K562 (cell line): ENCODE results near the gene GGTLC2. TPM values are rescaled to one million over a fixed set of nuclear protein-coding genes. Genes with fewer than 3 reads are reported as not detected.
A peak's percentile ranks its signal among the peaks of the same experiment; 100 is the strongest.

ENCODE experiments used
- ATF3 ChIP-seq, 2 experiments: fragments of 450-650 bp in 1 of 2; sonication (generic) in 1 of 2; formaldehyde crosslinking in 1 of 2; IDR thresholded peaks in 1 of 2; conservative IDR thresholded peaks in 1 of 2; 2 replicates each; pipeline versions ENCODE4 v1.6.1 to v1.8.1; 2016 to 2023; ENCODE audit warnings: mild to moderate bottlenecking in 2 of 2, moderate library complexity in 2 of 2, inconsistent platforms in 1 of 2, missing genetic modification reagents in 1 of 2
- CBX3 ChIP-seq, 2 experiments: IDR thresholded peaks; 1 replicate in 1 of 2; 2 replicates in 1 of 2; pipeline ENCODE4 v1.6.1; 2012; ENCODE audit warnings: inconsistent platforms in 2 of 2, low read length in 2 of 2, borderline replicate concordance in 1 of 2, control low read depth in 1 of 2
- DLX4 ChIP-seq: fragments of 250-450 bp; sonication (Bioruptor Pico); IDR thresholded peaks from 2 replicates; pipeline ENCODE4 v1.6.1; 2021; ENCODE audit warnings: mild to moderate bottlenecking
- E2F1 ChIP-seq: sonication (generic); formaldehyde crosslinking; IDR thresholded peaks from 2 replicates; pipeline ENCODE4 v1.8.1; 2023; ENCODE audit warnings: mild to moderate bottlenecking, missing genetic modification reagents, moderate library complexity
- HMGN3 ChIP-seq: IDR thresholded peaks from 2 replicates; pipeline ENCODE4 v1.6.1; 2011; ENCODE audit warnings: borderline replicate concordance, low read depth, mild to moderate bottlenecking, mixed read lengths, low read length; ENCODE audit not compliant: insufficient read length; ENCODE audit errors: extremely low read depth
- MTF1 ChIP-seq: fragments of 250-450 bp; sonication (Bioruptor Pico); IDR thresholded peaks from 2 replicates; pipeline ENCODE4 v1.9.0; 2021; ENCODE audit warnings: moderate library complexity, mild to moderate bottlenecking, inconsistent platforms, borderline replicate concordance
- PRMT5 ChIP-seq: sonication (generic); formaldehyde crosslinking; IDR thresholded peaks from 2 replicates; pipeline ENCODE4 v1.5.0; 2020; ENCODE audit warnings: missing genetic modification reagents
- RBM25 ChIP-seq: fragments of 200-400 bp; formaldehyde crosslinking; IDR thresholded peaks from 2 replicates; pipeline ENCODE4 v1.6.1; 2018; ENCODE audit warnings: low read length, low read depth, moderate library complexity; ENCODE audit not compliant: severe bottlenecking
- TCF7 ChIP-seq: sonication (generic); IDR thresholded peaks from 2 replicates; pipeline ENCODE4 v1.6.1; 2016; ENCODE audit warnings: antibody characterized with exemption, borderline replicate concordance
- TEAD4 ChIP-seq, 2 experiments: sonication (generic) in 1 of 2; formaldehyde crosslinking in 1 of 2; IDR thresholded peaks; 2 replicates each; pipeline versions ENCODE4 v1.6.1 to v1.8.0; 2012 to 2022; ENCODE audit warnings: borderline replicate concordance in 1 of 2, inconsistent platforms in 1 of 2, low read length in 1 of 2, mild to moderate bottlenecking in 1 of 2, missing genetic modification reagents in 1 of 2
- THRA ChIP-seq: fragments of 450-650 bp; IDR thresholded peaks from 2 replicates; pipeline ENCODE4 v1.6.1; 2017; ENCODE audit warnings: mild to moderate bottlenecking, moderate library complexity
- ZBED1 ChIP-seq: IDR thresholded peaks from 2 replicates; pipeline ENCODE4 v1.6.1; 2014
- ZNF274 ChIP-seq: IDR thresholded peaks from 2 replicates; pipeline ENCODE4 v1.6.1; 2011; ENCODE audit warnings: low read depth, mild to moderate bottlenecking, low read length, moderate library complexity, borderline replicate concordance
- polyA plus RNA-seq, 8 experiments: library from polyadenylated mRNA; depleted of rRNA in 4 of 8; stranded (reverse) in 5 of 8; unstranded in 3 of 8; fragments of >200 nt; fragmentation: Nextera tagmentation in 2 of 8; fragmentation: Illumina TruSeq in 1 of 8; extraction: Ambion mirVana in 2 of 8; extraction: Trizol in 1 of 8; gene quantifications; 2 replicates each; pipeline versions ENCODE4 v1.2.1 to v1.2.3, GENCODE V29; 2011 to 2014; ENCODE audit warnings: inconsistent platforms in 1 of 8, missing spikeins in 1 of 8
- total RNA-seq, 7 experiments: library from RNA; depleted of rRNA in 6 of 7; stranded (reverse); fragments of >200 nt in 6 of 7; fragmentation: Illumina TruSeq in 2 of 7; extraction: Trizol in 2 of 7; gene quantifications; 2 replicates each; pipeline versions ENCODE4 v1.2.1 to v1.2.3, GENCODE V29; 2011 to 2021; ENCODE audit warnings: low replicate concordance in 1 of 7

Gene GGTLC2
- total and polyA plus RNA-seq, 9 of the 15 experiments (the other 6 are each of a cell fraction or from before 2014, with no cell fraction given): not detected

- TF ChIP-seq THRA: no peak
- no peak for TF ChIP-seq ATF3 (IDR thresholded peaks at IDR 0.05)
- peak; percentile 80; the same call in 1 of the 2 replicates for TF ChIP-seq ATF3 (CRISPR knock-in tag; conservative IDR thresholded peaks at IDR 0.05)
- TF ChIP-seq RBM25: no peak
- peak in 1 of 2 experiments; percentile 95; a peak in 2 of 3 replicates for TF ChIP-seq CBX3 (IDR thresholded peaks at IDR 0.05; ENCODE audit: borderline replicate concordance in 1 of 2, low read length in 2 of 2)
- TF ChIP-seq DLX4 (CRISPR knock-in tag): no peak
- no peak for TF ChIP-seq MTF1 (CRISPR knock-in tag)
- TF ChIP-seq PRMT5 (CRISPR knock-in tag): peak; percentile 79; the same call in 1 of the 2 replicates
- TF ChIP-seq TEAD4 (IDR thresholded peaks at IDR 0.05; ENCODE audit: low read length): peak; percentile 45
- TF ChIP-seq TEAD4 (CRISPR knock-in tag; IDR thresholded peaks at IDR 0.05; ENCODE audit: borderline replicate concordance): no peak
- TF ChIP-seq ZBED1: peak; percentile 70; the same call in 1 of the 2 replicates
- 0 out of 2 replicates have a peak, but pooled peaks have one; percentile 54 for TF ChIP-seq TCF7
- TF ChIP-seq E2F1: peak; percentile 68; the same call in 1 of the 2 replicates
- TF ChIP-seq ZNF274: no peak
- TF ChIP-seq HMGN3: no peak
Observed at GRCh38 chr22:22666307-22667091, 22.1 kb downstream of the GGTLC2 start (continued).
